Eye (tissue), 1 donor: ENCODE data around the gene ICA1L.

Source experiments
- DNase-seq: peaks from one replicate; pipeline ENCODE4 v3.0.0-alpha.2; 2015

ICA1L gene

GRCh38 chr2:202780514-202781021, 91.0 kb downstream of the ICA1L start:
- no peak for DNase-seq

GRCh38 chr2:202778217-202778616, 93.3 kb downstream of the ICA1L start:
- DNase-seq: no peak

GRCh38 chr2:202774104-202774503, 97.5 kb downstream of the ICA1L start:
- DNase-seq: no peak

- DNase-seq: no peak
Measured at GRCh38 chr2:202773301-202773973, 98.1 kb downstream of the ICA1L start.

GRCh38 chr2:202771741-202772460, 99.7 kb downstream of the ICA1L start:
- DNase-seq: no peak

GRCh38 chr2:202771336-202771735, 100.2 kb downstream of the ICA1L start:
- no peak for DNase-seq

GRCh38 chr2:202769201-202769600, 102.4 kb downstream of the ICA1L start:
- no peak for DNase-seq

GRCh38 chr2:202768273-202768672, 103.3 kb downstream of the ICA1L start:
- no peak for DNase-seq

GRCh38 chr2:202765436-202765835, 106.1 kb downstream of the ICA1L start:
- no peak for DNase-seq

GRCh38 chr2:202764991-202765390, 106.6 kb downstream of the ICA1L start:
- DNase-seq: no peak

- no peak for DNase-seq
Measured at GRCh38 chr2:202763916-202764315, 107.7 kb downstream of the ICA1L start.

- no peak for DNase-seq
Measured at GRCh38 chr2:202762556-202762955, 109.0 kb downstream of the ICA1L start.

GRCh38 chr2:202760848-202761247, 110.7 kb downstream of the ICA1L start:
- no peak for DNase-seq

GRCh38 chr2:202758604-202759003, 113.0 kb downstream of the ICA1L start:
- DNase-seq: no peak

GRCh38 chr2:202758128-202758527, 113.4 kb downstream of the ICA1L start:
- DNase-seq: no peak

GRCh38 chr2:202757339-202757738, 114.2 kb downstream of the ICA1L start:
- no peak for DNase-seq

- DNase-seq: no peak
Measured at GRCh38 chr2:202756598-202756997, 115.0 kb downstream of the ICA1L start.

GRCh38 chr2:202754936-202755335, 116.6 kb downstream of the ICA1L start:
- DNase-seq: no peak

- no peak for DNase-seq
Measured at GRCh38 chr2:202752071-202752470, 119.5 kb downstream of the ICA1L start.

- DNase-seq: no peak
Measured at GRCh38 chr2:202750763-202751427, 120.7 kb downstream of the ICA1L start.

GRCh38 chr2:202749477-202749876, 122.1 kb downstream of the ICA1L start:
- DNase-seq: no peak

- DNase-seq: no peak
Measured at GRCh38 chr2:202743613-202744012, 128.0 kb downstream of the ICA1L start.

GRCh38 chr2:202736826-202737225, 134.7 kb downstream of the ICA1L start:
- no peak for DNase-seq

GRCh38 chr2:202726070-202726469, 145.5 kb downstream of the ICA1L start:
- DNase-seq: no peak
